H1 (cell line): ENCODE measurements around the gene ZNF799. TPM values are rescaled to one million over a fixed set of nuclear protein-coding genes. Genes with fewer than 3 reads are reported as not detected.

Source experiments
- EGR1 ChIP-seq: IDR thresholded peaks from 2 replicates; pipeline ENCODE4 v1.6.1; 2011; ENCODE audit warnings: low read depth, low read length, borderline replicate concordance
- EP300 ChIP-seq, 2 experiments: IDR thresholded peaks; 1 replicate in 1 of 2; 2 replicates in 1 of 2; pipeline ENCODE4 v1.6.1; 2011 to 2012; ENCODE audit warnings: low read depth in 2 of 2, low read length in 2 of 2, mild to moderate bottlenecking in 2 of 2, borderline replicate concordance in 1 of 2, inconsistent platforms in 1 of 2, moderate library complexity in 1 of 2
- FOSL1 ChIP-seq: IDR thresholded peaks from 2 replicates; pipeline ENCODE4 v1.6.1; 2011; ENCODE audit warnings: mild to moderate bottlenecking, low read depth, low read length, moderate library complexity; ENCODE audit not compliant: insufficient read depth
- GABPA ChIP-seq: IDR thresholded peaks from 2 replicates; pipeline ENCODE4 v1.6.1; 2011; ENCODE audit warnings: mild to moderate bottlenecking, low read length, moderate library complexity, borderline replicate concordance; ENCODE audit not compliant: insufficient read depth
- KDM4A ChIP-seq: IDR thresholded peaks from one replicate; pipeline ENCODE4 v1.7.1; 2012; ENCODE audit warnings: low read depth, mild to moderate bottlenecking, moderate library complexity, low read length, inconsistent platforms; ENCODE audit not compliant: severe bottlenecking
- KDM5A ChIP-seq: fragments of 200-600 bp; IDR thresholded peaks from 2 replicates; pipeline ENCODE4 v1.7.1; 2012; ENCODE audit warnings: mild to moderate bottlenecking, low read length, inconsistent platforms, mixed read lengths
- POLR2A ChIP-seq, 2 experiments: IDR thresholded peaks; 1 replicate in 1 of 2; 2 replicates in 1 of 2; pipeline ENCODE4 v1.6.1; 2011; ENCODE audit warnings: low read depth in 2 of 2, low read length in 2 of 2, mild to moderate bottlenecking in 2 of 2; ENCODE audit errors: control extremely low read depth in 1 of 2
- POLR2AphosphoS5 ChIP-seq: IDR thresholded peaks from 2 replicates; pipeline ENCODE4 v1.6.1; 2011; ENCODE audit warnings: low read depth, low read length
- SIN3A ChIP-seq, 2 experiments: IDR thresholded peaks in 1 of 2; conservative IDR thresholded peaks in 1 of 2; 2 replicates each; pipeline ENCODE4 v1.6.1; 2011 to 2012; ENCODE audit warnings: low read length in 2 of 2, improper control_type of control experiment in 1 of 2, low read depth in 1 of 2, mild to moderate bottlenecking in 1 of 2
- SP2 ChIP-seq: IDR thresholded peaks from 2 replicates; pipeline ENCODE4 v1.6.1; 2012; ENCODE audit warnings: mild to moderate bottlenecking, low read length, inconsistent platforms
- TAF1 ChIP-seq: IDR thresholded peaks from 2 replicates; pipeline ENCODE4 v1.6.1; 2011; ENCODE audit warnings: mild to moderate bottlenecking, low read depth, low read length
- TAF7 ChIP-seq: optimal IDR thresholded peaks from 2 replicates; pipeline ENCODE3; 2011; ENCODE audit warnings: low read depth, mild to moderate bottlenecking, inconsistent platforms, low read length, moderate library complexity, borderline replicate concordance
- TCF12 ChIP-seq: IDR thresholded peaks from 2 replicates; pipeline ENCODE4 v1.6.1; 2011; ENCODE audit warnings: low read depth, mild to moderate bottlenecking, low read length
- polyA plus RNA-seq, 7 experiments: library from polyadenylated mRNA; depleted of rRNA in 3 of 7; stranded (reverse) in 5 of 7; unstranded in 2 of 7; fragments of >200 nt in 5 of 7; fragments of 200-250 nt in 2 of 7; gene quantifications; 1 replicate in 5 of 7; 2 replicates in 1 of 7; 4 replicates in 1 of 7; pipeline versions ENCODE4 v1.2.1 to v1.2.3, GENCODE V29; 2011 to 2013; ENCODE audit warnings: missing spikeins in 2 of 7, mixed read lengths in 2 of 7
- total RNA-seq: library from RNA; stranded (reverse); fragmentation: NEBNext Ultra II Directional; extraction: Animal tissue kit (Norgen Biotek cat#: 25700); gene quantifications from 2 replicates; pipeline ENCODE4 v1.2.1, GENCODE V29; 2021
- TF ChIP-seq, protein P1 (sequence below): IDR thresholded peaks from 2 replicates; pipeline ENCODE4 v1.6.1; 2012; ENCODE audit warnings: inconsistent platforms
- TF ChIP-seq, protein P2 (sequence below), 3 experiments: IDR thresholded peaks; 1 replicate in 2 of 3; 2 replicates in 1 of 3; pipeline versions ENCODE4 v1.5.1 to v1.6.1; 2011; ENCODE audit warnings: low read length in 3 of 3, mild to moderate bottlenecking in 3 of 3, inconsistent platforms in 2 of 3, low read depth in 1 of 3, moderate library complexity in 1 of 3; ENCODE audit not compliant: insufficient read depth in 1 of 3; ENCODE audit errors: control extremely low read depth in 1 of 3

The ZNF799 gene
- total and polyA plus RNA-seq, 2 of the 8 experiments (the other 6 are each of a cell fraction or from before 2014, with no cell fraction given) = 1.00 to 4.2 TPM

DNA sequence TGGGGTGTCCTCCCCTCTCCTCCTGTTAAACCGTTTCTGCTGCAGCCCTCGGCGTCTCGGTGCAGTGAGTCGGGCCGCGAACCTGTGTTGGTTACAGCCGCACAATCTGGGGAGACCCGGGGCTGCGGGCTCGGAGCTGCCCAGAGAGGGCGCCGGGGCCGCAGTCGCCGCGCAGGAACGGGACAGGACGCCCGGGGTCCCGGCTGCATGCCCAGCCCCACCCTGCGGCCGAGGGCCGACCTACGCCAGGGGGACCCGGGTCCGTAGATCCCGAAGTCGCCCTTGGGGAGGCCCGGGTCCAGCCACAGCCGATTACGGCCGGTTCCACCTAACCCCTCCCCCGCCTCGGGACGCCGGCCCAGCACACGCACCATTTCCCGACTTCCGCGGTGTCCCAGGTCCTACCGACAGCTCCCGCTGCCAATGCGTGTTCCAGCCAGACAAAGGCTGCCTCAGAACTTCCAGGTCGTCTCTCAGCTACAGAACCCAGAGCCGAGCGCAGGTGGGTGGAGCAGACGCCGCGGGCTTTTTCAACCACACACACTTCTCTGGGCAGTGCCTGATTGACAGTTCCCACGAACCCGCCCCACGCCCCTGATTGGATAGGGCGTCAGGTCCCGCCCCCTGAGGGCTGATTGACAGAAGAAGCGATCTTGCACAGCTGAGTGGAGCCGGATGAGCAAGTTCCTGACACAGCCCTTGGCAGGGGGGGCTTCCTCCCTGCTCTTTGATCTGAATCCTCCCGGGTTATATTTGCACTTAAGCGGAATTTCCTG is 39.7 kb upstream of the ZNF799 start, which contains the start of gene ZNF443 (continued):
- TF ChIP-seq TAF1 = peak; percentile 85
- TF ChIP-seq EGR1 = no peak
- TF ChIP-seq TAF7 = no peak
- TF ChIP-seq SP2 = peak; percentile 49; the same call in 1 of the 2 replicates
- no peak for TF ChIP-seq TCF12
- no peak for TF ChIP-seq FOSL1
- peak; percentile 43 to 88 for TF ChIP-seq POLR2A (IDR thresholded peaks at IDR 0.05; ENCODE audit: control extremely low read depth in 1 of 2, low read depth in 2 of 2, low read length in 2 of 2)
- TF ChIP-seq, protein P1, sequence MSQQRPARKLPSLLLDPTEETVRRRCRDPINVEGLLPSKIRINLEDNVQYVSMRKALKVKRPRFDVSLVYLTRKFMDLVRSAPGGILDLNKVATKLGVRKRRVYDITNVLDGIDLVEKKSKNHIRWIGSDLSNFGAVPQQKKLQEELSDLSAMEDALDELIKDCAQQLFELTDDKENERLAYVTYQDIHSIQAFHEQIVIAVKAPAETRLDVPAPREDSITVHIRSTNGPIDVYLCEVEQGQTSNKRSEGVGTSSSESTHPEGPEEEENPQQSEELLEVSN = peak; percentile 13; the same call in 1 of the 2 replicates
- TF ChIP-seq POLR2AphosphoS5 = peak; percentile 83
- TF ChIP-seq, protein P2, sequence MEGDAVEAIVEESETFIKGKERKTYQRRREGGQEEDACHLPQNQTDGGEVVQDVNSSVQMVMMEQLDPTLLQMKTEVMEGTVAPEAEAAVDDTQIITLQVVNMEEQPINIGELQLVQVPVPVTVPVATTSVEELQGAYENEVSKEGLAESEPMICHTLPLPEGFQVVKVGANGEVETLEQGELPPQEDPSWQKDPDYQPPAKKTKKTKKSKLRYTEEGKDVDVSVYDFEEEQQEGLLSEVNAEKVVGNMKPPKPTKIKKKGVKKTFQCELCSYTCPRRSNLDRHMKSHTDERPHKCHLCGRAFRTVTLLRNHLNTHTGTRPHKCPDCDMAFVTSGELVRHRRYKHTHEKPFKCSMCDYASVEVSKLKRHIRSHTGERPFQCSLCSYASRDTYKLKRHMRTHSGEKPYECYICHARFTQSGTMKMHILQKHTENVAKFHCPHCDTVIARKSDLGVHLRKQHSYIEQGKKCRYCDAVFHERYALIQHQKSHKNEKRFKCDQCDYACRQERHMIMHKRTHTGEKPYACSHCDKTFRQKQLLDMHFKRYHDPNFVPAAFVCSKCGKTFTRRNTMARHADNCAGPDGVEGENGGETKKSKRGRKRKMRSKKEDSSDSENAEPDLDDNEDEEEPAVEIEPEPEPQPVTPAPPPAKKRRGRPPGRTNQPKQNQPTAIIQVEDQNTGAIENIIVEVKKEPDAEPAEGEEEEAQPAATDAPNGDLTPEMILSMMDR (IDR thresholded peaks at IDR 0.05; ENCODE audit: control extremely low read depth in 1 of 3, insufficient read depth in 1 of 3, low read depth in 1 of 3, low read length in 3 of 3) = 0 out of 4 replicates have a peak, but pooled peaks of 1 of the 3 experiments have one; percentile 4
- no peak for TF ChIP-seq EP300 (IDR thresholded peaks at IDR 0.05; ENCODE audit: borderline replicate concordance in 1 of 2, low read depth in 2 of 2, low read length in 2 of 2)
- TF ChIP-seq KDM5A = no peak
- TF ChIP-seq SIN3A (conservative IDR thresholded peaks at IDR 0.05 in 1 of 2, IDR thresholded peaks at IDR 0.05 in 1 of 2; ENCODE audit: low read depth in 1 of 2, low read length in 2 of 2) = peak in 1 of 2 experiments; percentile 52; a peak in 1 of 4 replicates
- TF ChIP-seq KDM4A = peak; percentile 14
- no peak for TF ChIP-seq GABPA
